ENCODE data around the gene STX12. TPM values are rescaled to one million over a fixed set of nuclear protein-coding genes. Genes with fewer than 3 reads are reported as not detected.

The STX12 gene
- total RNA-seq, 2 donors from 2014 or later, result 49.2 to 65.0 TPM

- Histone ChIP-seq H3K9me3 (no peaks in the 10 kb centered on the region), H3K27ac (no peak overlapping the region), H3K36me3 (no peaks in the 10 kb centered on the region), H3K9ac (ENCODE audit: low read depth in 2 of 2, low read length in 2 of 2) (peak overlapping the region in 1 of 2 donors; percentile 27), H3K4me1 (no peaks in the 10 kb centered on the region), H3K4me3 (no peak overlapping the region), H3K27me3 (no peaks in the 10 kb centered on the region)
- intact Hi-C loops (cut with DNase I), result loop anchor here (2.0 kb wide), 1 partner anchor 120 kb away; no protein-coding TSS in a partner anchor
- no peak for DNase-seq
- TF ChIP-seq, protein P1, sequence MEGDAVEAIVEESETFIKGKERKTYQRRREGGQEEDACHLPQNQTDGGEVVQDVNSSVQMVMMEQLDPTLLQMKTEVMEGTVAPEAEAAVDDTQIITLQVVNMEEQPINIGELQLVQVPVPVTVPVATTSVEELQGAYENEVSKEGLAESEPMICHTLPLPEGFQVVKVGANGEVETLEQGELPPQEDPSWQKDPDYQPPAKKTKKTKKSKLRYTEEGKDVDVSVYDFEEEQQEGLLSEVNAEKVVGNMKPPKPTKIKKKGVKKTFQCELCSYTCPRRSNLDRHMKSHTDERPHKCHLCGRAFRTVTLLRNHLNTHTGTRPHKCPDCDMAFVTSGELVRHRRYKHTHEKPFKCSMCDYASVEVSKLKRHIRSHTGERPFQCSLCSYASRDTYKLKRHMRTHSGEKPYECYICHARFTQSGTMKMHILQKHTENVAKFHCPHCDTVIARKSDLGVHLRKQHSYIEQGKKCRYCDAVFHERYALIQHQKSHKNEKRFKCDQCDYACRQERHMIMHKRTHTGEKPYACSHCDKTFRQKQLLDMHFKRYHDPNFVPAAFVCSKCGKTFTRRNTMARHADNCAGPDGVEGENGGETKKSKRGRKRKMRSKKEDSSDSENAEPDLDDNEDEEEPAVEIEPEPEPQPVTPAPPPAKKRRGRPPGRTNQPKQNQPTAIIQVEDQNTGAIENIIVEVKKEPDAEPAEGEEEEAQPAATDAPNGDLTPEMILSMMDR (IDR thresholded peaks at IDR 0.05), result no peak
These were observed 86.0 kb downstream of the STX12 start for GRCh38 chr1:27858949-27859576.

DNA sequence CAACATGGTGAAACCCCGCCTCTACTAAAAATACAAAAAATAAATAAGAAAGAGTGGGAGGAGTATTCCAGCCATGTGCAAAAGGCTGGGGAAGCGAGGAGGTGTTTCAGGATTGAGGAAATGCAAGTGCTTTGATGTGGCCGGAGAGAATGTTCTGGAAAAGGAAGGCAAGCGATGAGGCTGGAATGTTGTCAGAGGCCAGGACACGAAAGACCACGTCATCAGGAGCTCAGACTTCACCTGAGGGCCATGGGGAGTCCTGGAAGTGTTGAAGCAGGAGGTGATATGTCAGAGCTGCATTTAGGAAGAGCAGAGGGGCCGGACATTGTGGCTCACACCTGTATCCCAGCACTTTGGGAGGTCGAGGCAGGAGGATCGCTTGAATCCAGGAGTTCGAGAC is 88.4 kb downstream of the STX12 start:
- TF ChIP-seq, protein P1 (IDR thresholded peaks at IDR 0.05), result no peak
- DNase-seq, result no peak
- Histone ChIP-seq H3K27ac (no peak overlapping the region), H3K27me3 (no peaks in the 10 kb centered on the region), H3K9me3 (no peaks in the 10 kb centered on the region), H3K4me3 (no peak overlapping the region), H3K4me1 (no peaks in the 10 kb centered on the region), H3K36me3 (no peaks in the 10 kb centered on the region), H3K9ac (ENCODE audit: low read depth in 2 of 2, low read length in 2 of 2) (no peak overlapping the region)
- intact Hi-C loops (cut with DNase I), result no loop called here

- no peaks in the 10 kb centered on the region for H3K4me1 ChIP-seq
- H3K27ac ChIP-seq, result no peak overlapping the region
- no peak for DNase-seq
- TF ChIP-seq, protein P1 (IDR thresholded peaks at IDR 0.05), result no peak
- H3K4me3 ChIP-seq, result no peak overlapping the region
- intact Hi-C loops (cut with DNase I), result no loop called here
- no peaks in the 10 kb centered on the region for H3K9me3 ChIP-seq
- H3K9ac ChIP-seq (ENCODE audit: low read depth in 2 of 2, low read length in 2 of 2), result no peak overlapping the region
- H3K27me3 ChIP-seq, result no peaks in the 10 kb centered on the region
- H3K36me3 ChIP-seq, result no peaks in the 10 kb centered on the region
These were observed 89.0 kb downstream of the STX12 start for GRCh38 chr1:27862004-27862403.

DNA sequence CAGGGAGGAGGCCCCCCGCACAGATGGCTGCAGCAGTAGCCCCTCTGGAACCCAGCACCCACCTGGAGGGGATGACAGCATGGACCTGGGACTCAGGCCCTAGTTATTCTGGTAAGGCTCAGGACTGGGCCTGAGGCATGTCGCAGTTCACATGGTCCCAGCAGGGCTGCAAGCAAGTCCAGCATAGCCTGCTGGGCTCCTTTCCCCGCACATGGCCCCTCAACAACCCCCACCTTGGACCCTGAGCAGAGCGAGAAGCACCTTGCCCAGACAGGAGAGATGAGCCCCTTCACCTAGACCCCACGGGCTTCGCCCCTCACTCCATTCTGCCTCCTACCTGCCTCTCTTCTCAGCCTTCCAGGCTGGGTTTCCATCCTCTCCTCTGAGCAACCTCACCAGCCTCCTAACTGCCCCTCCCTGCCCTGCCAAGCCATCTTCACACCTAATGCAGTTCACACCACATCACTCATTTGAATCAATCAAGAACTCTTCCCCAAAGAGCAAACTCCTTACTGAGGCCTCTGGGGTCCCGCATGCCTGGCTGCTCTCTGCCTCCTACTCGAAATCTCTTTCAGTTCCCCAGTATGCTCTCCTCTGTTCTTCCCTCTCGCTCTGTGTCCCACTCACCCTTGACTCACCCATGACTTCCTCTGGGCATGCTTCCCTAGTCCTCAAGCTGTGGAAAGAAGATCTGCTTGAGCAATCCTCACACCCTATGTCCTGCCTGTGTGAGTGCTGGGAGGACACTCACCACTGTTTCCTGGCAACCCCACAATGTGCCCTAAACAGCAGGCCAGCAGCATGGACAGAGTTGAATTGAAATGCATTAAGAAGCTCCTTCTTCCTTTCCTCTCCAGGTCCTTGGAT is 89.9 kb downstream of the STX12 start:
- Histone ChIP-seq H3K9me3 (no peaks in the 10 kb centered on the region), H3K9ac (ENCODE audit: low read depth in 2 of 2, low read length in 2 of 2) (peak overlapping the region in 1 of 2 donors; percentile 35), H3K27me3 (no peaks in the 10 kb centered on the region), H3K36me3 (no peaks in the 10 kb centered on the region), H3K4me1 (no peaks in the 10 kb centered on the region), H3K4me3 (no peak overlapping the region), H3K27ac (peak overlapping the region; percentile 35)
- intact Hi-C loops (cut with DNase I), result no loop called here
- TF ChIP-seq, protein P1 (IDR thresholded peaks at IDR 0.05), result no peak
- peak; percentile 46 for DNase-seq

DNA sequence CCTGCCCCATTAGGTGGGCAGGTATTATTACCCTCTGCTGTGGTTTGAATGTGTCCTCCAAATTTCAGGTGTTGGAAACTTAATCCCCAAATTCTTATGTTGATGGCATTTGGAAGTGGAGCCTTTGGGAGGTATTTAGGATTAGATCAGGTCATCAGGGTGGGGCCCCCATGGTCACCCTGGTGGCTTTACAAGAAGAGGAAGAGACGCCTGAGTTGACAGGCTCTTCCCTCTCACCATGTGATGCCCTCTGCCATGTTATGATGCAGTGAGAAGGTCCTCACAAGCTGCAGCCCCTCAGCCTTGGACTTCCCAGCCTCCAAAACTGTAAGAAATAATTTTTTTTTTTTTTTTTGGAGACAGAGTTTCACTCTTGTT is 90.5 kb downstream of the STX12 start:
- intact Hi-C loops (cut with DNase I), result no loop called here
- no peaks in the 10 kb centered on the region for H3K27me3 ChIP-seq

More for the DNA sequence above, 90.5 kb downstream of the STX12 start:
- H3K4me1 ChIP-seq, result no peaks in the 10 kb centered on the region
- peak overlapping the region; percentile 35 for H3K27ac ChIP-seq
- no peaks in the 10 kb centered on the region for H3K9me3 ChIP-seq
- TF ChIP-seq, protein P1 (IDR thresholded peaks at IDR 0.05), result no peak
- H3K36me3 ChIP-seq, result no peaks in the 10 kb centered on the region
- no peak for DNase-seq
- H3K9ac ChIP-seq (ENCODE audit: low read depth in 2 of 2, low read length in 2 of 2), result peak overlapping the region in 1 of 2 donors; percentile 7
- no peak overlapping the region for H3K4me3 ChIP-seq

Measured in colonic mucosa (tissue), 4 donors.